GM21526 (cell line): ENCODE measurements around the gene ADGRD1.
"Not testable (repeated sequence)": the region's sequence is repeated elsewhere in the genome, so short reads cannot be mapped to it uniquely, and the experiment has no call there.

Source experiments
- ATAC-seq: cut with Tn5 transposase; IDR thresholded peaks from one replicate; pipeline ENCODE4 v1.9.1; 2021; ENCODE audit warnings: moderate library complexity; ENCODE audit not compliant: unreplicated experiment, low FRiP score

The ADGRD1 gene

DNA sequence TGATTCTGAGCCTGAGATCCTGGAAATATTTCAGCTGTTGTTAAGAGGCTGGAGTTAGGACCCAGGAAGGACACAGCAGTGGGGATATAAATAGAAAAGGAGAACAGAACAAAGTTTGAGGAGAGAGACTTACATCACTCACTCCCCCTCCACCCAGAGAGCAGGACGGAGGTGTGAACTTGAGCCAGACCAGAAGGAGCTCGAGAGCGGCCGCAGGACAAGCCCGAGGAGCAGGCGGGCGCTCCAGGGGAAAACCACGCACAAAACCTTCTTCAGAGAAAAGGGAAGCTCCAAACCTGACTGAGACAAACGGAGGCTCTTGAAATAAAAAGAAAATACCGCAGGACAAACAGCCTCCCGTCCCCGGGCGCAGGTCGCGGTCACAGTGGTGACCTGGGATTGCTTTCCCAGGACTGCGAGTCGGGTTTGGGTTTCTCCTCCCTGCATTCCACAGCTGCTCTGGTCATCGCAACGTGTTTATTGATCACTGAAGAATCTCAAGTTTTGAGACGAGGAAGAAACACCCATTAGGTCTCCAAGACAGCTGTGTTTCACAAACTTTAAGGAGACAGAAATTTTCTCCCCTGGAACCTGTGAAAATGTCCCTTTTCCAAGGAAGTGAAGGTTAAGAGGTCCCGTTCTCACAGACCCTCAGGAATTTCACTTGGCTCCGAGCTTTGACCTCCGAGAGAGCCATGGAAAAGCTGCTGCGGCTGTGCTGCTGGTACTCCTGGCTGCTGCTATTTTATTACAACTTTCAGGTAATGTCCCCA is at the start of gene ADGRD1:
Gene ADGRD1, plus strand, starts transcription at position 137 of the 773 bp plus-strand sequence. Its CDS starts 559 bp downstream, at position 696.
- no peak for ATAC-seq

DNA sequence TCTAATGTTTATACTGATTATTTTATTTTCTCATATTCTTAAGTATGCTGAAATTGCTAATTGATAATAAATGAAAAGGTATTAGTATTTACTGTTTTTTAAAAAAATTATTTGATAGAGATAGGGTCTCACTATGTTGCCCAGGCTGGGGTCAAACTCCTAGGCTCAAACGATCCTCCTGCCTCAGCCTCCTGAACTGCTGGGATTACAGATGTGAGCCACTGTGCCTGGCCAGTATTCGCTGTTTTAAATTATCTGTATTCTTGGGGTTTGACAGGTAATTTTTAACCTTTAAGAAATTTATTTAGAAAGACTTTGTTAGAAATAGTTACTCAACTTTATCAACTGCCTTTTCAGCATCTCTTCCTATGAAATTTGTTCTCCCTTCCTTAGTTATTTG is 49.6 kb upstream of the ADGRD1 start:
- ATAC-seq, result no peak

DNA sequence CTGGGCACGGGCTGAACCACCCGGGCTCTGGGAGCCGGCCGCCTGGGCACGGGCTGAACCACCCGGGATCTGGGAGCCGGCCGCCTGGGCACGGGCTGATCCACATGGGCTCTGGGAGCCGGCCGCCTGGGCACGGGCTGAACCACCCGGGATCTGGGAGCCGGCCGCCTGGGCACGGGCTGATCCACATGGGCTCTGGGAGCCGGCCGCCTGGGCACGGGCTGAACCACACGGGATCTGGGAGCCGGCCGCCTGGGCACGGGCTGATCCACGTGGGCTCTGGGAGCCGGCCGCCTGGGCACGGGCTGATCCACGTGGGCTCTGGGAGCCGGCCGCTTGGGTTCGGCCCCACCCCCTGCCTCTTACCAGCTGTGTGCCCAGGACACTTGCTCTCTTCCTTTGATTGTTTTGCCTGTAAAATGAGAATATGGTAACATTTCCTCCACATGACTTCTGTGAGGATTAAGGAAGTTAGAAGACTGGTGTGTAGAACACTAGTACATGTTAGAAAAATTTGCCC is 48.7 kb upstream of the ADGRD1 start:
- ATAC-seq, result not testable (repeated sequence)

DNA sequence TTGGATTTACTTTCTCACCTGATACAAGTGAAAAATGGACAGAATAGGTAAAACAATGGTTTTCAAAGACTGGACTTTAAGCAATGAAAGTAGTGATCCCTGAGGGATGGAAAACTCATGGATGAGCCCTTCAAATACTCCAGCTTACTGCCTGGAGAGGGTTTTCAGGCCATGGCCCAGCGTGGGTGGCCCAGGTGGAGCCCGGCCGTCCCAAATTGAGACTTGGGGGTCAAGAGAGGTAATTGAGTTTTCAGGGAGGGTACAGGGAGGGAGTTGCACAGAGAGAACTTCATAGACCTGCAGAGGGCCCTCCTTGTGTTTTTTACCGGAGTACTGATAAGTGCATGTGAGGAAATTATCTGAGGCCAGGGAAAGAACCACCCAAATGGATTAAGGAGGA is 44.6 kb upstream of the ADGRD1 start:
- no peak for ATAC-seq

DNA sequence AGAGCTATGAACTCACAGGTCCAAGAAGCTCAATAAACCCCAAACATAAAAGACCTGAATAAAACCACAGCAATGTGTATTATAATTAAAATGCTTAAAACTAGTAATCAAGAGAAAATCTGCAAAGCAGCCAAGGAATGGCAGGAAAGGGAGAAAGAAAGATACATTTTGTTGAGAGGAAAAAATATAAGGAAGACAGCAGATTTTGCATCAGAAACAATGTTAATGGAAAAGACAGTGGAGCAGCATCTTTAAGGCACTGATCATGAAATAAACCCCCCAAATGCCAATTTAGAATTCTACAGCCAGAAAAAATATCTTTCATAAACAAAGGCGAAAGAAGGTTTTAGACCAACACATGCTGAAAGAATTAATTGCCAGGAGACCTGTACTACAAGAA is 42.5 kb upstream of the ADGRD1 start:
- no peak for ATAC-seq

DNA sequence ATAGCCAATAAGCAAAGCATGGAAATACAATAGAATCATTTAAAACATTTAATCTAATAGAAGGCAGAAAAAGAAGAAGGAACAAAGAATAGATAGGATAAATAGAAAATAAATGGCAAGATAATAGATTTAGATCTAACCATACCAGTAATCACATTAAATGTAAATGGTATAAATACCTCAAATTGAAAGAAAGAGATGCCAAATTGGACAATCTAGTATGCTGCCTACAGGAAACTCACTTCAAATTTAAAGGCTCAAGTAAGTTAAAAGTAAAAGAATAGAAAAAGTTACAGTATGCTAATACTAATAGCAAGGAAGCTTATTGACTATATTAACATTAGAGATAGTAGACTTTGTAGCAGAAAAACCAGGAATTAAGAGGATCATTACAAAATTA is 41.8 kb upstream of the ADGRD1 start:
- no peak for ATAC-seq

DNA sequence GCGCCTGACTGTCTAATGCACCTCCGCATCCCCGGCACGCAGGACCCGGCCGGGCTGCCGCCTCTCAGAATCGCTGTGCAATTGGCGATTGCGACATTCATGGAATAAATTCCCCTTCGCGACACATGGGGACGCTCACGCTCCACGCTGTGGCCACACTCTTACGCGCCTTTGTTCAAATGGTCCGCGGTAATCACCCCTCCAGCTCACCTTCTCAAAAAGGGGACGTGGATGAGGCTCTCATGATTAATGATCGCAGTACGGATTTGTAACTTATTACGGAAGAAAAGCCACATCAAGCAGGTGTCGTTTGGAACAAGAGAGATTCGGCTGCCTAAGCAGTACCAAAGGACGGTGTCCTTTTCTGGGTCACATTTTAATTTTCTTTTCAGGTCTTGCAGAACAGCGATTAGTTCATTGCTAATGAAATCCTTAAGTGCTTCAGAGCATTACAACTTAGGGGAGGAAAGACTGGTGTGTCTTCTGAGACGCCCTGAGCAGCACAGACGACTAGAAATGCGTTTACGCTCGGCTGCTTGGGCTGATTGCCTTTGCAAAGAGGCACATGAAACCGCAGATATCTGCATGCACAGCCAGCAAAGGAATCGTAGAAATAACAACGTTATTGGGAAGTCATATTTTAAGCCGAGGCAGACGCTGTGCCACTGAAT is 37.3 kb upstream of the ADGRD1 start:
- ATAC-seq, result no peak

DNA sequence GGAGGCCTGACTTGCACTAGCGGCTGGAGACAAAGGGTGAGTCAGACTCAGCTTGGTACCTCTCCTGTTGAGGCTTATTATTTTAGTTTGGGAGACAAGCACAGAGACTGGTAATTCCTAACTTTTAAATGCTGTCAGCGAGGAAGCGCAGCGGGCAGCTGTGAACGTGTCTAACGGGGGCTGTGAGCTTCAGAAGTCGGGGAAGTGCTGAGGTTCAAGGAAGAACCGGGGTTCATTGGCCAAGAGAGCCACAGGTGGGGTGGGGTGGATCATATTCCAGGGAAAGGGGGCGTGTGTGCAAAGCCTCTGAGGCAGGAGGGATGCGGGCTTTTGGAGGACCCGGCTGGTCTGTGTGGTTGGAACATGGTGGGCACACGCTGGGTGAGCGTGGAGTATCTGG is 36.1 kb upstream of the ADGRD1 start:
- ATAC-seq, result no peak

DNA sequence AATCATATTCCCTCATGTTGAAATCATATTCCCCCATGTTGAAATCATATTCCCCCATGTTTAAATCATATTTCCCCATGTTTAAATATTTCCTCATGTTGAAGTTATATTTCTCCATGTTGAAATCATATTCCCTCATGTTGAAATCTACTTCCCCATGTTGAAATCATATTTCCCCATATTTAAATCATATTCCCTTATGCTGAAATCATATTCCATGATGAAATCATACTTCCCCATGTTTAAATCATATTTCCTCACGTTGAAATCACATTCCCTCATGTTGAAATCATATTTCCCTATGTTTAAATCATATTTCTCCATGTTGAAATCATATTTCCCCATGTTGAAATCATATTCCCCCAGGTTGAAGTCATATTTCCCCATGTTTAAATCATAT is 34.6 kb upstream of the ADGRD1 start:
- ATAC-seq, result no peak

DNA sequence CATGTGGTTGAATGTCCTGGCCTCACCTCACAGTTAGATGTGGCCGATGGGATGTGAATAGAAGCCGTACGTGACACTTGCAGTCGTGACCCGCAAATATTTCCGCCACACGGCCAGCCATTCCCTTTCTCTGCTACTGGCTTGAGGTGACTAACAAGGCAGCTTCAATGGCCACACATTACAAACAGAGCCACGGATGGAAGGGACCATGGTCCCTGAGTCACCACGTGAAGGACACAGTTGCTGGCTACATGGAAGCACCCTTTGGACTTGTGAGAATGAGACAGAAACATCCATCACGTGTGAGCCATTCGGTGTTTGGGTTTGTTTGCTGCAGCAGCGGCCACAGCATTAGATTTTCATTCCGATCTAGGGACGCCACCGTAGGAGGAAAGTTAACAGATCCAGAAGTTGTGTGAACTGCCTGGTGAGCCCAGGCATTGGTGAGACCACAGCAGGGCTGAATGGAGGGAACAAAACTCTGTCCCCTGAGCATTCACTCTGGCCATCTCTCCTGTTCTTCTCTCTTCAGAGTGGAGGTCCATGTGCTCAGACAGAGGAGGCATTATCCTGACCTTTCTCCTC is 33.5 kb upstream of the ADGRD1 start:
- no peak for ATAC-seq

DNA sequence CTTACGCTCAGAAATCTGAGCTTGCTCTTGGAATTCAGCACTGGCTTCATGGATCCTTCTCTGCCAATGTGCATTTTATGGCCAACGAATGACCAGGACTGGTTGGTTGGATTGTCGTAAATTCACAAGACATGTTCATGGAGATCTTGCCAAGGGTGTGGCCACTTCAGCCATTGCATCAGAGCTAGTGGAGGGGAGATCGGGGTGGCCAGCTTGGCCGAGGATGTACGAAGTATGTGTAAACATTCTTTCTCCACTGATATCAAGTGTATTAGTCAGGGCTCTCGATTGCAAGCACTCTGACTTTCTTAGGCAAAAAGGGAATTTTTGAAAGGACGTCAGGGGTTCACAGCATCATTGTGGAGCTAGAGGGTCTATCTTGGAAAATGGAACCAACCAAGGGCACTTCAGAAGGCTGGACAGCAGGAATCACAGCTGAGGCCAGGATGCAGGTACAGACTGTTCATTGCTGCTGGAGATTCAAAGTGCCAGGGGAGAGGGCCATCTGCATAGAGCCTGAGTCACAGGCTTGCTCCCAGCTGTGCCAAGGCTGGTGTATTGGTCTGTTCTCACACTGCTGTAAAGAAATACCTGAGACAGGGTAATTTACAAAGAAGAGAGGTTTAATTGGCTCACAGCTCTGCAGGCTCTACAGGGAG is 32.9 kb upstream of the ADGRD1 start:
- no peak for ATAC-seq

DNA sequence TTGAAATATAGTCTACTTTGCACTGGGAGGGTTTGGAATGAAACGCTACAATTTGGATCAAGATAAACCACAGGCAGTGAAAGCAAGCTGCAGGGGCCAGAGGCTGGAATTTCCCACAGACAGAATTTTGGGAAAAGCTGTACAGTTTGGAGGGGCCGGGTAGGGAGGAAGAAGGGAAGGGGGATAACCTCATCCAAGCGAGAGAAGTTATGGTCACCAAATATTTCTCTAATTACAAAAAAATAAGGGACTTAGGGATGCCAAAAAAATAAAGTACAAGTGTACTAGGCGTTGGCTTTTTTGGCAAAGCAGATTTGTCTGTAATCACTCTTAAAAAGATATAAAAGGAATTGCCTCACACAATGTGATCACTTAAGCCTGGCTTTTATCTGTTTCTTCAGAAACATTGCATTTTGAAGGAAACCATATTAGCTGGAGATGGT is 31.2 kb upstream of the ADGRD1 start:
- ATAC-seq, result no peak

DNA sequence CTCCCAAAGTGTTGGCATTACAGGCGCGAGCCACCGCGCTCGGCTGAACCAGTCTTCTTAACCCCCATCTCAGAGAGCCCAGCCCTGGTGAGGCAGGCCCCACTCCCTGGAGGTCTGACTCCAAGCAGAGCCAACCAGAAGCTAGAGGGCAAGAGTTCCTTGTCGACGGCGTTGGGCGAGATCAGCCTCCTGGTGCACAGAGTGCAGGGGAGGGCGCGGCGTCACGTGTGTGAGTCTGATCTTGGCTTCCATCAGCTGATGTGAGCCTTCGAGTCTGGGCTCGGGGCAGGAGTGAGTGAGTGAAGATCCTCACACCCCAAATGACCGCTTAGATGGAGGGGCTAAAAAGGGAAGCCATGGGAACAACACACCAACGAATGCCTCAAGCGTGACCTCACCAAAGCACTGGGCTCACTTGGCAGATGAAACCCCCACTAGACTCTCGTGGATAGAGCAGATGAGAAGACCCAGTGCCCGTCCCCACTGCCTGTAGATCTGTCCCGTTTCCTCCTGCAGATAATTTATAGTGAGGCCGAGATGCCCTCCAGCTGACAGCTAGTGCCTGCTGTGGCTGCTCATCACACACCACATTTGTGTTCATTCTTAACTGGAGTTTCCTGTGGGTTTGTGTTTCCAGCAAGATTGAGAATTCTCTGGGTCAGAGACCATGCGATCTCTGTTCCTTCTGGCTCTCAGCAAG is 28.6 kb upstream of the ADGRD1 start:
- ATAC-seq, result no peak

DNA sequence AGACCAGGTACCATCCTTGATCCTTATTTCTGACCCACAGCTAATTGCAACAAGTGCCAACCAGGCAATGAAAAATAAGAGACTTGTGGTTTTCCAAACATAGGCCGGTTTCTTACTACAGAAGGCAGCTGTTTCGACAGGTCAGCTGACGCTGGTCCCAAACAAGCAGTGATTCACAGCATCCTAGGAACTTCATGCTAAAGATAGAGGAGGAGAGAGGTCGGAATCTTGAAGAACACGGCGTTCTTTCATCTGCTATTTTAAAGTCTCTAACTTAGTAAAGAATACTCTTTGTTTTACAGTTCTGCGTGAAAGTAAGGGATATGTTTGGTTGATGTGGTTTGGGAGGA is 28.1 kb upstream of the ADGRD1 start:
- ATAC-seq, result no peak

DNA sequence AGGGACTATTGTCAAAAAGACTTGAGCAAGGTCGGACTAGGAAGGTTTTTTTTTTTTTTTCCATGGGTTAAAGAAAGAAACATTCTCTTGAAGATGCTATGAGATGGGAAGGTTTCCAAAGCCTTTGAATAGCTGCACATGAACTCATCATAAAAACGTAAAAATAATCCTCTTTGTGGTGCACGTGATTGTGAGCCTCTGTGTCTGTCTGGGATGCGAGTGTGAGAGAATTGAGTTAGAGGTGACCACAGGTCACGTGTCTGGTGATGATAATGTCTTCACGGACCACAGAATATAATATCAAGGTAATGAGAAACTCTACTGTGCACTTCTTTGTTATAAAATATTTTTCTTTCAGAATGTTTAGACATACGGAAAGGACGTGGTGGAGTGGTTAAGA is 24.3 kb upstream of the ADGRD1 start:
- no peak for ATAC-seq

DNA sequence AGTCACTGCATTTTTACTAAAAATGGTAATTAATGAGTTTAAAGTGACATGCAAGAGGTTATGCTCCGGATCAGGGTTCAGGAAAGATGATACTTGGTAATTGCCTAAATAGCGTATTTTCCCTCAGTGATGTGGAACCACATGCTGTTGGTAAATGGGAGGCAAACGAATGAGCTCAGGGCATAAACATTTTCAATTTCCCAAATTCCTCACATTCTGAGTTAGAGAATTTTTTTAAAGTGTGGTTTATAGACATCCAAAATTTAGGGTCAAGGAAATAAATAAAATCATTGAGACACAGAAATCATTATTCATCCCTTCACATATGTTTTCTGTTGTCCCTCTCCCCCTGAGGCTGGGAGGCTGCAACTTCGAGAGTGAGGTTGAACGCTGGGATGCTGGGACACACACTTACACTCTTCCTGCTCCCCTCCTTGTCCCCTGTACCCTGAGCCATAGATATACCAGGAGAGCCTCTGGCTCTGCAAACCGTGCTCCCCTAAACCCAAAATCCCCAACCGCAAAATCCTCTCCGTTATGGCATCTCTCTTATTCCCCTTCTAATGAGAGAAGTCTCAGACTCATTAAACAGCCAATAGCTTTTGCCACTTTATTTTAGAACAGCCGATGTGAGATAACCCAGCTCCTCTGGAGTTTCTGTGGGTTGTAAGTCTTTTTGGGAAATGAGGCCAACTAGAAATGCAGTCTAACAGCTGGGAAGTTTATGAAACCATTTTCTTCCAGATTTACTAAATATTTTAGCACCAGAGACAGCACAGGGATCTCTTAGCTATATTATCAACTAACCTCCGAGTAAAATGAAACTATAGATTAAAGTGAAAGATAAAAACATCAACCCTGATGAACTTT is 21.4 kb upstream of the ADGRD1 start:
- no peak for ATAC-seq

DNA sequence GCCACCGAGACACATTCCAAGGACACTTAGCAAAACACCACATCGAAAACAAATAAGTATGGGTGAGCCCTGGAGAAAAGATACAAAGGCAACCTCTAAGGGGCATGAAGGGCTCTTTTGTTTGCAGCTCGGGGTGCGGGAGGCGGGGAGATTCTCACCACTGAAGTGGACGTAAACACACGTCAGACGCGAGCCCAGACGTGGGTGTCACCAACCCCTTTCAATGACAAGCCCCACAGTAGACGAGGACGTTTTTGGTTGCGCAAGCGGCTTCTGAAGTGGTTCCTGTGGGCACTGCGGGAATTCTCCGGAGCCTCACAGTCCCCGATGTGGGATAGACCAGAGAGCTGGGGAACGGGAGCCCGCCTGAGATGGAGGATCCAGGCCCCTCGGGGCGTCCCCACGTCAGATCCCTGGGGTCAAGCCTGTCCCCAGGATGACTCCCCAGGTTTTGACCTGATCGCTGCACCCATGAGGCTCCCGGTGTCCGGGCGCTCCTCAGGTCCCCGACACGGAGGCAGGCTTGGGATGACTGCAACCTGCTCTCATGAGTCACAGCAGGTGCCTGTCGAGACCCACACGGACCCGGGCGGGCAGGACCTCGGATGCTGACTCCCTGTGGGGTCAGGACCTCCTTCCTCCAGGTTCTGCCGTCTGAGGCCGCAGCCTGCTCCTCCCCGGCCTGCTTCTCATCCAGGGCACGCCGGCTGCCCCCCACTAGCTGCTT is 20.3 kb upstream of the ADGRD1 start:
- ATAC-seq, result no peak

DNA sequence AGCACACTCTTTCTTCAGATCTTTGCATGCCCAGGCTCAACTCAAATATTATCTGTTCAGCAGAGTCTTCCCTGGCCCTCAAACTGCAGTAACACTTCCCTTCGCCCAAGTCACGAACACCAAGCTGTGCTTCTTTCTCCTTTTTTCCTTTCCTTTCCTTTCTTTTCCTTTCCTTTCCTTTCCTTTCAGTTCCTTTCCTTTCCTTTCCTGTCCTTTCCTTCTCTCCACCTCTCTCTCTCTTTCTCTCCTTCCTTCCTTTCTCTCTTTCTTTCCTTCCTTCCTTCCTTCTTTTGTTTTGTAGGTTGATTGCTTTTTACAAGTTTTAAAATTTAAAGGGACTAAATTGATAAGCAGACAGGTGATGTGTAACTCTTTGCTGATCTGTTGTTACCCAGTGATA is 19.0 kb upstream of the ADGRD1 start:
- no peak for ATAC-seq

DNA sequence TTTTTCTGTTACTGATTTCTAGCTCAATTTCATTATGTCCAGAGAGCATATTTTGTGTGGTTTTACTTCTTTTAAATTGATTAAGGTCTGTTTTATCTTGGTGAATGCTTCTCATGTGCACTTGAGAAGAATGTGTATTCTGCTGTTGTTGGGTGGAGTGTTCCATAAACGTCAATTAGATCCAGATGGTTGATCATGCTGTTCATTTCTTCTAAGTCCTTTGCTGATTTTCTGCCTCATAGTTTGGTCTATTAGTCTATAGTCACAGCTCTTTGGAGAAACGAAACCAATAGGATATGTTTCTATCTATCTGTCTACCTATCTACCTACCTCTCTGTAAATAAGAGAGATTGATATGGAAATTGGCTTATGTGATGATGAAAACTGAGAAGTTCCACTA is 17.1 kb upstream of the ADGRD1 start:
- ATAC-seq, result no peak
